ENCODE measurements around the gene CDH24. TPM values are rescaled to one million over a fixed set of nuclear protein-coding genes. Genes with fewer than 3 reads are reported as not detected.

The CDH24 gene
- total and polyA plus RNA-seq, 9 of the 15 experiments (the other 6 are each of a cell fraction or from before 2014, with no cell fraction given): 0.04 to 16.2 (median 4.9) TPM

DNA sequence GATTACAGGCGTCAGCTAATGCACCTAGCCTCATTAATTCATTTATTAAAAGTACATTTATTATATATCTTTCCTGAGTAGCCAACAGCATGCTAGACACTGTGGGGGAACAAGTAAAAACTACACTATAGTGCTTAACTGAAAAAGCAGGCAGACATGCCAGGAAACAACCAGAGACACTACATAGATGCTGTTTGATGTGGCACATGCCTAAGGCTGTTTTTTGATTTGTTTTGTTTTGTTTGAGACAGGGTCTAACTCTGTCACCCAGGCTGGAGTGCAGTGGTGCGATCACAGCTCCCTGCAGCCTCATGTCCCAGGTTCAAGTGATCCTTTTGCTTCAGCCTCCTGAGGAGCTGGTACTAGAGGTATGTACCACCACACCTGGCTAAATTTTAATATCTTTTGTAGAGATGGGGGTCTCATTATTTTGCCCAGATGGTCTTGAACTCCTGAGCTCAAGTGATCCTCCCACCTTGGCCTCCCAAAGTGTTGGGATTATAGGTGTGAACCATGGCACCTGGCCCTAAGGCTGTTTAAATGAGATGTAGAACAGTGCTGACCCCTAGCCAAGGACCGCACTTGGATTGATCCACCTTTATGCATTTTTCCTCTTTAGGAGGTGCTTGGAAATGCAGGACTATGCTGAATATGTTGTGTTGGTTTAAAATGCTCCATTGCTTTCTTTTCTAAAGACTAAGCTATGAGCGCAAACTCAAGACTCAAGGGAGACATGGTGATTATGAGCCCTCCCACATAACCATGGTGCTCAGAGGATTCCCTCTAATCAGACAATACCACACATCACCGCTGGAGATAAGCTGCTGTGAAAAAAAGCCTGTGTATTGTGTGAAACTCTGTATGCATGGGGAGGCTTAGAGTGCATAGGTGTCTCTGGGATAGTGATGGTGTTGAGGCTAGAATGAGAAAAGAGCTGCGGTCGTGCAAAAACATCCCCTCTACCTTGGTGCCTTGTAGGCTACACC is 36.9 kb downstream of the CDH24 start (continued):
- TF ChIP-seq, protein P1, sequence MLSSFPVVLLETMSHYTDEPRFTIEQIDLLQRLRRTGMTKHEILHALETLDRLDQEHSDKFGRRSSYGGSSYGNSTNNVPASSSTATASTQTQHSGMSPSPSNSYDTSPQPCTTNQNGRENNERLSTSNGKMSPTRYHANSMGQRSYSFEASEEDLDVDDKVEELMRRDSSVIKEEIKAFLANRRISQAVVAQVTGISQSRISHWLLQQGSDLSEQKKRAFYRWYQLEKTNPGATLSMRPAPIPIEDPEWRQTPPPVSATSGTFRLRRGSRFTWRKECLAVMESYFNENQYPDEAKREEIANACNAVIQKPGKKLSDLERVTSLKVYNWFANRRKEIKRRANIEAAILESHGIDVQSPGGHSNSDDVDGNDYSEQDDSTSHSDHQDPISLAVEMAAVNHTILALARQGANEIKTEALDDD (IDR thresholded peaks at IDR 0.05): peak; percentile 50; the same call in 1 of the 2 replicates
- 0 out of 2 replicates have a peak, but pooled peaks have one; percentile 26 for TF ChIP-seq MTA3 (IDR thresholded peaks at IDR 0.05; ENCODE audit: borderline replicate concordance)
- TF ChIP-seq CEBPG (CRISPR knock-in tag; IDR thresholded peaks at IDR 0.05): no peak
- no peak for TF ChIP-seq CEBPG (tag; conservative IDR thresholded peaks at IDR 0.05 in 1 of 2, IDR thresholded peaks at IDR 0.05 in 1 of 2)
- TF ChIP-seq NCOA6 (IDR thresholded peaks at IDR 0.05): no peak
- TF ChIP-seq HDAC2 (IDR thresholded peaks at IDR 0.05): peak; percentile 64
- peak; percentile 71; the same call in 1 of the 2 replicates for TF ChIP-seq SMARCC2 (IDR thresholded peaks at IDR 0.05; ENCODE audit: low read depth)
- TF ChIP-seq MBD2 (IDR thresholded peaks at IDR 0.05; ENCODE audit: borderline replicate concordance, low read depth): peak; percentile 26; the same call in 1 of the 2 replicates
- TF ChIP-seq RBBP5 (IDR thresholded peaks at IDR 0.05; ENCODE audit: borderline replicate concordance, insufficient read depth, low read length, poor library complexity, severe bottlenecking): no peak
- TF ChIP-seq POLR2AphosphoS5 (IDR thresholded peaks at IDR 0.05; ENCODE audit: control insufficient read depth, insufficient read depth, low read depth, low read length): peak; percentile 87
- TF ChIP-seq ZNF232 (CRISPR knock-in tag; IDR thresholded peaks at IDR 0.05): no peak
- TF ChIP-seq ILF3 (IDR thresholded peaks at IDR 0.05; ENCODE audit: borderline replicate concordance): no peak
- TF ChIP-seq FOXK1 (CRISPR knock-in tag; IDR thresholded peaks at IDR 0.05; ENCODE audit: borderline replicate concordance): no peak
- TF ChIP-seq MAFF (IDR thresholded peaks at IDR 0.05; ENCODE audit: low read length): no peak
- TF ChIP-seq ZNF263 (CRISPR knock-in tag; IDR thresholded peaks at IDR 0.05; ENCODE audit: borderline replicate concordance): peak; percentile 60; the same call in 1 of the 2 replicates
- TF ChIP-seq, protein P2, sequence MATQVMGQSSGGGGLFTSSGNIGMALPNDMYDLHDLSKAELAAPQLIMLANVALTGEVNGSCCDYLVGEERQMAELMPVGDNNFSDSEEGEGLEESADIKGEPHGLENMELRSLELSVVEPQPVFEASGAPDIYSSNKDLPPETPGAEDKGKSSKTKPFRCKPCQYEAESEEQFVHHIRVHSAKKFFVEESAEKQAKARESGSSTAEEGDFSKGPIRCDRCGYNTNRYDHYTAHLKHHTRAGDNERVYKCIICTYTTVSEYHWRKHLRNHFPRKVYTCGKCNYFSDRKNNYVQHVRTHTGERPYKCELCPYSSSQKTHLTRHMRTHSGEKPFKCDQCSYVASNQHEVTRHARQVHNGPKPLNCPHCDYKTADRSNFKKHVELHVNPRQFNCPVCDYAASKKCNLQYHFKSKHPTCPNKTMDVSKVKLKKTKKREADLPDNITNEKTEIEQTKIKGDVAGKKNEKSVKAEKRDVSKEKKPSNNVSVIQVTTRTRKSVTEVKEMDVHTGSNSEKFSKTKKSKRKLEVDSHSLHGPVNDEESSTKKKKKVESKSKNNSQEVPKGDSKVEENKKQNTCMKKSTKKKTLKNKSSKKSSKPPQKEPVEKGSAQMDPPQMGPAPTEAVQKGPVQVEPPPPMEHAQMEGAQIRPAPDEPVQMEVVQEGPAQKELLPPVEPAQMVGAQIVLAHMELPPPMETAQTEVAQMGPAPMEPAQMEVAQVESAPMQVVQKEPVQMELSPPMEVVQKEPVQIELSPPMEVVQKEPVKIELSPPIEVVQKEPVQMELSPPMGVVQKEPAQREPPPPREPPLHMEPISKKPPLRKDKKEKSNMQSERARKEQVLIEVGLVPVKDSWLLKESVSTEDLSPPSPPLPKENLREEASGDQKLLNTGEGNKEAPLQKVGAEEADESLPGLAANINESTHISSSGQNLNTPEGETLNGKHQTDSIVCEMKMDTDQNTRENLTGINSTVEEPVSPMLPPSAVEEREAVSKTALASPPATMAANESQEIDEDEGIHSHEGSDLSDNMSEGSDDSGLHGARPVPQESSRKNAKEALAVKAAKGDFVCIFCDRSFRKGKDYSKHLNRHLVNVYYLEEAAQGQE (IDR thresholded peaks at IDR 0.05; ENCODE audit: borderline replicate concordance): no peak
- TF ChIP-seq, protein P2 (CRISPR knock-in tag; IDR thresholded peaks at IDR 0.05; ENCODE audit: low read depth): no peak
- no peak for TF ChIP-seq XRCC3 (IDR thresholded peaks at IDR 0.05)
- TF ChIP-seq PTTG1 (tag; IDR thresholded peaks at IDR 0.05; ENCODE audit: low read depth): no peak
